ENCODE measurements around the gene SLC27A4. TPM values are rescaled to one million over a fixed set of nuclear protein-coding genes. Genes with fewer than 3 reads are reported as not detected.

The SLC27A4 gene
- total RNA-seq, 2 donors from 2014 or later = 22.4 to 25.0 TPM

DNA sequence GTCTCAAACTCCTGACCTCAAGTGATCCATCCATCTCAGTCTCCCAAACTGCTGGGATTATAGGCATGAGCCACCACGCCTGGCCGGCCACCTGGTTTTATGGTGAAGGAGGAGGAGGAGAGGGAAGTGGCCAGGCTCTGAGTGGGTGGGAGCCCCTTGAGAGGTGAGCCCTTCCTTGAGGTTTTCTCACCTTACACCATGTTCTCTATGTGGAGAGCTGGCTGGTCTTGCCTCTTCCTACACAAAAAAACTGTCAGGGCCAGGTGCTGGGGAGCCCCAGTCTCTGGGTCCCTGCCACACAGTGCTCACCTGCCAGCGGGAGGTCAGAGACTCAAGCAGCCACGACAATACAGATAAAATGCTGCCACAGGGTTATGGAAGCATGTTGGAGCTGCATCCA, 46.2 kb upstream of the SLC27A4 start:
- Mint-ChIP-seq H3K27ac (no peak overlapping the region), H3K9me3 (no peaks in the 10 kb centered on the region), H3K4me3 (no peak overlapping the region), H3K4me1 (no peaks in the 10 kb centered on the region), H3K27me3 (ENCODE audit: insufficient read depth) (no peaks in the 10 kb centered on the region), H3K36me3 (ENCODE audit: low read depth) (peaks cover 5% of the 10 kb centered on the region)
- Histone ChIP-seq H3K9me3 (ENCODE audit: control insufficient read depth, low read length) (no peaks in the 10 kb centered on the region), H3K36me3 (ENCODE audit: control insufficient read depth, insufficient read depth, low read length) (no peaks in the 10 kb centered on the region), H3K4me3 (ENCODE audit: low read length) (no peak overlapping the region), H3K9ac (ENCODE audit: extremely low read depth, low read length, poor library complexity, severe bottlenecking) (no peak overlapping the region), H3K27me3 (ENCODE audit: control insufficient read depth, insufficient read depth, low read length, poor library complexity, severe bottlenecking) (no peaks in the 10 kb centered on the region), H3K27ac (ENCODE audit: low read depth, low read length) (no peak overlapping the region), H3K4me1 (ENCODE audit: control insufficient read depth, insufficient read depth, low read length) (no peaks in the 10 kb centered on the region)
- TF ChIP-seq, protein P1, sequence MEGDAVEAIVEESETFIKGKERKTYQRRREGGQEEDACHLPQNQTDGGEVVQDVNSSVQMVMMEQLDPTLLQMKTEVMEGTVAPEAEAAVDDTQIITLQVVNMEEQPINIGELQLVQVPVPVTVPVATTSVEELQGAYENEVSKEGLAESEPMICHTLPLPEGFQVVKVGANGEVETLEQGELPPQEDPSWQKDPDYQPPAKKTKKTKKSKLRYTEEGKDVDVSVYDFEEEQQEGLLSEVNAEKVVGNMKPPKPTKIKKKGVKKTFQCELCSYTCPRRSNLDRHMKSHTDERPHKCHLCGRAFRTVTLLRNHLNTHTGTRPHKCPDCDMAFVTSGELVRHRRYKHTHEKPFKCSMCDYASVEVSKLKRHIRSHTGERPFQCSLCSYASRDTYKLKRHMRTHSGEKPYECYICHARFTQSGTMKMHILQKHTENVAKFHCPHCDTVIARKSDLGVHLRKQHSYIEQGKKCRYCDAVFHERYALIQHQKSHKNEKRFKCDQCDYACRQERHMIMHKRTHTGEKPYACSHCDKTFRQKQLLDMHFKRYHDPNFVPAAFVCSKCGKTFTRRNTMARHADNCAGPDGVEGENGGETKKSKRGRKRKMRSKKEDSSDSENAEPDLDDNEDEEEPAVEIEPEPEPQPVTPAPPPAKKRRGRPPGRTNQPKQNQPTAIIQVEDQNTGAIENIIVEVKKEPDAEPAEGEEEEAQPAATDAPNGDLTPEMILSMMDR (conservative IDR thresholded peaks at IDR 0.05) = no peak
- WGBS, 2 experiments (ENCODE audit: insufficient coverage in 1 of 2, insufficient read length in 1 of 2) = 88 to 90% methylated on average over 2 to 4 of the region's 4 CpGs
- DNase-seq = no peak

DNA sequence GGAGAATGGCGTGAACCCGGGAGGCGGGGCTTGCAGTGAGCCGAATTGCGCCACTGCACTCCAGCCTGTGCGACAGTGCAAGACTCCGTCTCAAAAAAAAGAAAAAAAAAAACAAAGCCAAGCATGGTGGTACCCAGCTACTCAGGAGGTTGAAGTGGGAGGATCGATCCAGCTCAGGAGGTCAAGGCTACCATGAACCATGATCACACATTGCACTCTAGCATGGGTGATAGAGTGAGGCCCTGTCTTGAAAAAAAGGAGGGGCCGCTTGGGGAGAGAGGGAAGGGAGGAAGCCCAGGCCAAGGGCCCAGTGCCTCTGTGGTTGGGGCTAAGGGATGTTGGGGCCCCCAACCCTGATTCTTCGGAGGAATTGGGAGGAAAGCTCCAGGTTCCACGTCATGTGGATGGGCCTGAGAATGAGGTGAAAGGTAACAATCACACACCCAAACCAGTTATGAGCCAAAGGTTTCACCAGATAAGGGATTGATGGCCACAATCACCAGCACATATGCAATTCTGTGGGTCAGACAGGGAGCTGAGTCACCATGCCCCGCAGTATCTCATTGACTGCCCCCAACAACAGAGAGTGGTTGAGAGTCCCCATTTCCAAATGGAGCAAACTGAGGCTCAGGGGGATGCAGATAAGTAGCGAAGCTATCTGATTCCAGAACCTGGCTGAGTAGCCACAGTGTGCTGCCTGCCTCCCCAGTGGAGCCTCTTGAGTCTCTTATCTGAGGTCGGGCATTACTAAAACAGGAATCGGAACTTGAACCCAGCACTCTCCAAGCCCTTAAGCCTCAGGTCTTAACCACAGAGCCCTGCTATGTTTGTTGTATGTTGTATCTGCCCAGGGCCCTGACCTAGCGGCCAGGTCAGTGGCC, 43.7 kb upstream of the SLC27A4 start:
- H3K27ac ChIP-seq (ENCODE audit: low read depth, low read length) = no peak overlapping the region
- Mint-ChIP-seq H3K4me3 (no peak overlapping the region), H3K4me1 (no peaks in the 10 kb centered on the region), H3K27me3 (ENCODE audit: insufficient read depth) (no peaks in the 10 kb centered on the region), H3K9me3 (no peaks in the 10 kb centered on the region), H3K36me3 (ENCODE audit: low read depth) (peaks cover 4% of the 10 kb centered on the region), H3K27ac (no peak overlapping the region)
- H3K4me1 ChIP-seq (ENCODE audit: control insufficient read depth, insufficient read depth, low read length) = no peaks in the 10 kb centered on the region
- no peaks in the 10 kb centered on the region for H3K9me3 ChIP-seq (ENCODE audit: control insufficient read depth, low read length)
- no peaks in the 10 kb centered on the region for H3K36me3 ChIP-seq (ENCODE audit: control insufficient read depth, insufficient read depth, low read length)
- no peak overlapping the region for H3K4me3 ChIP-seq (ENCODE audit: low read length)
- 92 to 97% methylated on average over 8 to 16 of the region's 16 CpGs for WGBS, 2 experiments (ENCODE audit: insufficient coverage in 1 of 2, insufficient read length in 1 of 2)
- no peaks in the 10 kb centered on the region for H3K27me3 ChIP-seq (ENCODE audit: control insufficient read depth, insufficient read depth, low read length, poor library complexity, severe bottlenecking)
- DNase-seq = no peak
- H3K9ac ChIP-seq (ENCODE audit: extremely low read depth, low read length, poor library complexity, severe bottlenecking) = no peak overlapping the region
- TF ChIP-seq, protein P1 (conservative IDR thresholded peaks at IDR 0.05) = no peak

DNA sequence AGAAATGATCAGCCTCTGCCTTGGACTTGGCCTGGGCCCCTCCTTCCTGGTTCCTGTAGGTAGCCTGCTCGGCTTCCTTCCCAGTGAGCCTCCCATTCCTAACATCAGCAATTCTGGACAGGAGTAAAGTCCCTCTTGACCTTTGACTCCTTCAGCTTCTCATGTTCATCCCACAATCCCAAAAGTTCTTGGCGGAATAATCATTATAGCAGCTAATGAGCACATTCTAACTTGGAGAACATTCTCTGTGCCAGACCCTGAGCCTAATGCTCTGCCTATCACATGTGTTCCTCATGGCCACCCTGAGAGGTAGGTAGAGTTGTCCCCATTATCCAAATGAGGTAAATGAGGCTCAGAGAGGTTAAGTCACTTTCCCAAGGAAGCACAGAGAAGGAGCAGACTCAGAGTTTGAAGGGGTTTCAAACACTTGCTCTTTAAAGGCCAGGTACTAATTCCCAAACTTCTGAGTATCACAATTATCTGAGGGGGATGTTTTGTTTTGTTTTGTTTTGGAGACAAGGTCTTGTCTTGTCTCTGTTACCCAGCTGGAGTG, 43.0 kb upstream of the SLC27A4 start:
- no peaks in the 10 kb centered on the region for H3K27me3 ChIP-seq (ENCODE audit: control insufficient read depth, insufficient read depth, low read length, poor library complexity, severe bottlenecking)
- H3K9ac ChIP-seq (ENCODE audit: extremely low read depth, low read length, poor library complexity, severe bottlenecking) = no peak overlapping the region
- H3K36me3 Mint-ChIP-seq (ENCODE audit: low read depth) = no peaks in the 10 kb centered on the region
- no peaks in the 10 kb centered on the region for H3K4me1 Mint-ChIP-seq
- no peaks in the 10 kb centered on the region for H3K27me3 Mint-ChIP-seq (ENCODE audit: insufficient read depth)
- H3K9me3 ChIP-seq (ENCODE audit: control insufficient read depth, low read length) = no peaks in the 10 kb centered on the region
- TF ChIP-seq, protein P1 (conservative IDR thresholded peaks at IDR 0.05) = no peak
- H3K36me3 ChIP-seq (ENCODE audit: control insufficient read depth, insufficient read depth, low read length) = no peaks in the 10 kb centered on the region
- H3K4me3 Mint-ChIP-seq = no peak overlapping the region
- no peak for DNase-seq
- no peak overlapping the region for H3K27ac ChIP-seq (ENCODE audit: low read depth, low read length)
- 90 to 99% methylated on average over 2 of the region's 2 CpGs for WGBS, 2 experiments (ENCODE audit: insufficient coverage in 1 of 2, insufficient read length in 1 of 2)
- no peak overlapping the region for H3K27ac Mint-ChIP-seq
- H3K4me1 ChIP-seq (ENCODE audit: control insufficient read depth, insufficient read depth, low read length) = no peaks in the 10 kb centered on the region
- H3K9me3 Mint-ChIP-seq = no peaks in the 10 kb centered on the region
- no peak overlapping the region for H3K4me3 ChIP-seq (ENCODE audit: low read length)
